OCI-LY7 (cell line): ENCODE results near the gene TCP11L2.

Experiments used
- EZH2phosphoT487 ChIP-seq: fragments of 200-600 bp; sonication (generic); IDR thresholded peaks from 2 replicates; pipeline ENCODE4 v1.6.1; 2018; ENCODE audit warnings: low read depth, borderline replicate concordance, mild to moderate bottlenecking, mixed run types, antibody characterized with exemption, low read length, moderate library complexity, mixed read lengths
- TF ChIP-seq, protein P1 (sequence below): fragments of 200-600 bp; sonication (generic); conservative IDR thresholded peaks from 2 replicates; pipeline ENCODE4 v1.5.1; 2014; ENCODE audit warnings: mild to moderate bottlenecking, antibody characterized with exemption, low read length, moderate library complexity, mixed read lengths

- TF ChIP-seq, protein P1, sequence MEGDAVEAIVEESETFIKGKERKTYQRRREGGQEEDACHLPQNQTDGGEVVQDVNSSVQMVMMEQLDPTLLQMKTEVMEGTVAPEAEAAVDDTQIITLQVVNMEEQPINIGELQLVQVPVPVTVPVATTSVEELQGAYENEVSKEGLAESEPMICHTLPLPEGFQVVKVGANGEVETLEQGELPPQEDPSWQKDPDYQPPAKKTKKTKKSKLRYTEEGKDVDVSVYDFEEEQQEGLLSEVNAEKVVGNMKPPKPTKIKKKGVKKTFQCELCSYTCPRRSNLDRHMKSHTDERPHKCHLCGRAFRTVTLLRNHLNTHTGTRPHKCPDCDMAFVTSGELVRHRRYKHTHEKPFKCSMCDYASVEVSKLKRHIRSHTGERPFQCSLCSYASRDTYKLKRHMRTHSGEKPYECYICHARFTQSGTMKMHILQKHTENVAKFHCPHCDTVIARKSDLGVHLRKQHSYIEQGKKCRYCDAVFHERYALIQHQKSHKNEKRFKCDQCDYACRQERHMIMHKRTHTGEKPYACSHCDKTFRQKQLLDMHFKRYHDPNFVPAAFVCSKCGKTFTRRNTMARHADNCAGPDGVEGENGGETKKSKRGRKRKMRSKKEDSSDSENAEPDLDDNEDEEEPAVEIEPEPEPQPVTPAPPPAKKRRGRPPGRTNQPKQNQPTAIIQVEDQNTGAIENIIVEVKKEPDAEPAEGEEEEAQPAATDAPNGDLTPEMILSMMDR, result no peak
- no peak for TF ChIP-seq EZH2phosphoT487
Measured at GRCh38 chr12:106359646-106360399, 57.3 kb downstream of the TCP11L2 start.
